ENCODE data around the gene TCFL5. TPM values are rescaled to one million over a fixed set of nuclear protein-coding genes. Genes with fewer than 3 reads are reported as not detected.

The TCFL5 gene
- polyA plus RNA-seq, 4 donors: 11.5 to 15.3 (median 13.7) TPM

Other genes with a start within 250 kb of the TCFL5 start
- 1 to 10 TPM in 3 of 4 donors, under 1 TPM in 1; 0.31 to 6.8 (median 3.5) TPM for gene SLCO4A1, start 219.3 kb downstream of the TCFL5 start, polyA plus RNA-seq (ENCODE audit: insufficient read length in 4 of 4)
- 1 to 10 TPM in 3 of 4 donors, under 1 TPM in 1; 0.10 to 1.4 (median 1.2) TPM for gene NTSR1, start 153.0 kb downstream of the TCFL5 start, polyA plus RNA-seq (ENCODE audit: insufficient read length in 4 of 4)
- 10 to 100 TPM; 14.8 to 17.2 (median 16.5) TPM for gene MRGBP, start 65.3 kb downstream of the TCFL5 start, polyA plus RNA-seq (ENCODE audit: insufficient read length in 4 of 4)
- 10 to 100 TPM; 20.6 to 36.1 (median 26.8) TPM for gene OGFR, start 57.0 kb downstream of the TCFL5 start, polyA plus RNA-seq (ENCODE audit: insufficient read length in 4 of 4)
- 10 to 100 TPM; 17.5 to 51.8 (median 23.4) TPM for gene COL9A3, start 44.8 kb downstream of the TCFL5 start, polyA plus RNA-seq (ENCODE audit: insufficient read length in 4 of 4)
- gene DIDO1, start 64.7 kb upstream of the TCFL5 start, polyA plus RNA-seq (ENCODE audit: insufficient read length in 4 of 4): 10 to 100 TPM; 53.4 to 60.9 (median 59.5) TPM
- 10 to 100 TPM; 45.9 to 56.5 (median 53.9) TPM for gene GID8, start 76.3 kb upstream of the TCFL5 start, polyA plus RNA-seq (ENCODE audit: insufficient read length in 4 of 4)
- gene SLC17A9, start 90.9 kb upstream of the TCFL5 start, polyA plus RNA-seq (ENCODE audit: insufficient read length in 4 of 4): 1 to 10 TPM; 1.1 to 2.5 (median 1.3) TPM
- not detected for gene BHLHE23, start 145.1 kb upstream of the TCFL5 start, polyA plus RNA-seq (ENCODE audit: insufficient read length in 4 of 4)

Measured in left renal pelvis (tissue), 4 donors.